ENCODE results near the gene PRRC2B.

Gene PRRC2B

GRCh38 chr9:131421691-131422090 is 27.8 kb downstream of the PRRC2B start:
- Histone ChIP-seq H3K9ac (ENCODE audit: low read depth, low read length) (no peak overlapping the region), H3K27ac (ENCODE audit: low read depth, low read length) (no peak overlapping the region), H3K4me3 (ENCODE audit: low read depth, low read length) (no peak overlapping the region), H3K36me3 (ENCODE audit: control insufficient read depth, insufficient read depth, low read length) (peaks cover 32% of the 10 kb centered on the region), H3K9me3 (ENCODE audit: control insufficient read depth, insufficient read depth, low read length) (no peaks in the 10 kb centered on the region), H3K4me1 (ENCODE audit: control insufficient read depth, insufficient read depth, low read length) (peaks cover 64% of the 10 kb centered on the region), H3K27me3 (ENCODE audit: control insufficient read depth, insufficient read depth, low read length) (no peaks in the 10 kb centered on the region)

- H3K36me3 ChIP-seq (ENCODE audit: control insufficient read depth, insufficient read depth, low read length): peaks cover 30% of the 10 kb centered on the region
- H3K9ac ChIP-seq (ENCODE audit: low read depth, low read length): no peak overlapping the region
- no peaks in the 10 kb centered on the region for H3K9me3 ChIP-seq (ENCODE audit: control insufficient read depth, insufficient read depth, low read length)
- H3K4me3 ChIP-seq (ENCODE audit: low read depth, low read length): no peak overlapping the region
- H3K27ac ChIP-seq (ENCODE audit: low read depth, low read length): peak overlapping the region; percentile 79
- peaks cover 57% of the 10 kb centered on the region for H3K4me1 ChIP-seq (ENCODE audit: control insufficient read depth, insufficient read depth, low read length)
- H3K27me3 ChIP-seq (ENCODE audit: control insufficient read depth, insufficient read depth, low read length): no peaks in the 10 kb centered on the region
Measured at GRCh38 chr9:131422241-131422792, 28.4 kb downstream of the PRRC2B start.

GRCh38 chr9:131423171-131423581 is 29.3 kb downstream of the PRRC2B start:
- H3K4me1 ChIP-seq (ENCODE audit: control insufficient read depth, insufficient read depth, low read length): peaks cover 49% of the 10 kb centered on the region
- peaks cover 22% of the 10 kb centered on the region for H3K36me3 ChIP-seq (ENCODE audit: control insufficient read depth, insufficient read depth, low read length)
- no peaks in the 10 kb centered on the region for H3K27me3 ChIP-seq (ENCODE audit: control insufficient read depth, insufficient read depth, low read length)
- peak overlapping the region; percentile 79 for H3K27ac ChIP-seq (ENCODE audit: low read depth, low read length)
- H3K4me3 ChIP-seq (ENCODE audit: low read depth, low read length): no peak overlapping the region
- no peak overlapping the region for H3K9ac ChIP-seq (ENCODE audit: low read depth, low read length)
- no peaks in the 10 kb centered on the region for H3K9me3 ChIP-seq (ENCODE audit: control insufficient read depth, insufficient read depth, low read length)

- H3K4me3 ChIP-seq (ENCODE audit: low read depth, low read length): no peak overlapping the region
- H3K36me3 ChIP-seq (ENCODE audit: control insufficient read depth, insufficient read depth, low read length): peaks cover 16% of the 10 kb centered on the region
- no peak overlapping the region for H3K27ac ChIP-seq (ENCODE audit: low read depth, low read length)
- H3K4me1 ChIP-seq (ENCODE audit: control insufficient read depth, insufficient read depth, low read length): peaks cover 29% of the 10 kb centered on the region
- no peak overlapping the region for H3K9ac ChIP-seq (ENCODE audit: low read depth, low read length)
- no peaks in the 10 kb centered on the region for H3K27me3 ChIP-seq (ENCODE audit: control insufficient read depth, insufficient read depth, low read length)
- H3K9me3 ChIP-seq (ENCODE audit: control insufficient read depth, insufficient read depth, low read length): no peaks in the 10 kb centered on the region
Measured at GRCh38 chr9:131426545-131426944, 32.7 kb downstream of the PRRC2B start.

GRCh38 chr9:131429121-131430012 is 35.5 kb downstream of the PRRC2B start:
- Histone ChIP-seq H3K36me3 (ENCODE audit: control insufficient read depth, insufficient read depth, low read length) (peaks cover 36% of the 10 kb centered on the region), H3K4me1 (ENCODE audit: control insufficient read depth, insufficient read depth, low read length) (peaks cover 36% of the 10 kb centered on the region), H3K27me3 (ENCODE audit: control insufficient read depth, insufficient read depth, low read length) (no peaks in the 10 kb centered on the region), H3K9me3 (ENCODE audit: control insufficient read depth, insufficient read depth, low read length) (no peaks in the 10 kb centered on the region), H3K27ac (ENCODE audit: low read depth, low read length) (no peak overlapping the region), H3K9ac (ENCODE audit: low read depth, low read length) (no peak overlapping the region), H3K4me3 (ENCODE audit: low read depth, low read length) (no peak overlapping the region)

- H3K9ac ChIP-seq (ENCODE audit: low read depth, low read length): no peak overlapping the region
- peaks cover 59% of the 10 kb centered on the region for H3K4me1 ChIP-seq (ENCODE audit: control insufficient read depth, insufficient read depth, low read length)
- H3K27ac ChIP-seq (ENCODE audit: low read depth, low read length): peak overlapping the region; percentile 25
- peaks cover 54% of the 10 kb centered on the region for H3K36me3 ChIP-seq (ENCODE audit: control insufficient read depth, insufficient read depth, low read length)
- H3K9me3 ChIP-seq (ENCODE audit: control insufficient read depth, insufficient read depth, low read length): no peaks in the 10 kb centered on the region
- no peak overlapping the region for H3K4me3 ChIP-seq (ENCODE audit: low read depth, low read length)
- no peaks in the 10 kb centered on the region for H3K27me3 ChIP-seq (ENCODE audit: control insufficient read depth, insufficient read depth, low read length)
Measured at GRCh38 chr9:131432050-131432449, 38.2 kb downstream of the PRRC2B start.

- Histone ChIP-seq H3K4me3 (ENCODE audit: low read depth, low read length) (no peak overlapping the region), H3K27me3 (ENCODE audit: control insufficient read depth, insufficient read depth, low read length) (no peaks in the 10 kb centered on the region), H3K4me1 (ENCODE audit: control insufficient read depth, insufficient read depth, low read length) (peaks cover 66% of the 10 kb centered on the region), H3K9me3 (ENCODE audit: control insufficient read depth, insufficient read depth, low read length) (no peaks in the 10 kb centered on the region), H3K27ac (ENCODE audit: low read depth, low read length) (peak overlapping the region; percentile 42), H3K36me3 (ENCODE audit: control insufficient read depth, insufficient read depth, low read length) (peaks cover 60% of the 10 kb centered on the region), H3K9ac (ENCODE audit: low read depth, low read length) (no peak overlapping the region)
Measured at GRCh38 chr9:131432597-131433301, 38.9 kb downstream of the PRRC2B start.

GRCh38 chr9:131433302-131433854 is 39.5 kb downstream of the PRRC2B start:
- Histone ChIP-seq H3K27ac (ENCODE audit: low read depth, low read length) (peak overlapping the region; percentile 42), H3K9me3 (ENCODE audit: control insufficient read depth, insufficient read depth, low read length) (no peaks in the 10 kb centered on the region), H3K27me3 (ENCODE audit: control insufficient read depth, insufficient read depth, low read length) (no peaks in the 10 kb centered on the region), H3K4me3 (ENCODE audit: low read depth, low read length) (no peak overlapping the region), H3K9ac (ENCODE audit: low read depth, low read length) (no peak overlapping the region), H3K4me1 (ENCODE audit: control insufficient read depth, insufficient read depth, low read length) (peaks cover 73% of the 10 kb centered on the region), H3K36me3 (ENCODE audit: control insufficient read depth, insufficient read depth, low read length) (peaks cover 67% of the 10 kb centered on the region)

- Histone ChIP-seq H3K9me3 (ENCODE audit: control insufficient read depth, insufficient read depth, low read length) (no peaks in the 10 kb centered on the region), H3K36me3 (ENCODE audit: control insufficient read depth, insufficient read depth, low read length) (peaks cover 80% of the 10 kb centered on the region), H3K4me3 (ENCODE audit: low read depth, low read length) (no peak overlapping the region), H3K4me1 (ENCODE audit: control insufficient read depth, insufficient read depth, low read length) (peaks cover 66% of the 10 kb centered on the region), H3K27me3 (ENCODE audit: control insufficient read depth, insufficient read depth, low read length) (no peaks in the 10 kb centered on the region), H3K9ac (ENCODE audit: low read depth, low read length) (no peak overlapping the region), H3K27ac (ENCODE audit: low read depth, low read length) (no peak overlapping the region)
Measured at GRCh38 chr9:131434673-131435072, 40.8 kb downstream of the PRRC2B start.

- no peaks in the 10 kb centered on the region for H3K27me3 ChIP-seq (ENCODE audit: control insufficient read depth, insufficient read depth, low read length)
- peak overlapping the region; percentile 71 for H3K27ac ChIP-seq (ENCODE audit: low read depth, low read length)
- H3K36me3 ChIP-seq (ENCODE audit: control insufficient read depth, insufficient read depth, low read length): peaks cover 90% of the 10 kb centered on the region
- no peak overlapping the region for H3K9ac ChIP-seq (ENCODE audit: low read depth, low read length)
- H3K9me3 ChIP-seq (ENCODE audit: control insufficient read depth, insufficient read depth, low read length): no peaks in the 10 kb centered on the region
- H3K4me3 ChIP-seq (ENCODE audit: low read depth, low read length): no peak overlapping the region
- peaks cover 66% of the 10 kb centered on the region for H3K4me1 ChIP-seq (ENCODE audit: control insufficient read depth, insufficient read depth, low read length)
Measured at GRCh38 chr9:131436376-131436775, 42.5 kb downstream of the PRRC2B start.

All from HUES48 (cell line).